GM12801 (cell line): ENCODE data around the gene ASTN2.

ENCODE experiments used
- CTCF ChIP-seq: IDR thresholded peaks from one replicate; pipeline ENCODE4 v1.5.1; 2011; ENCODE audit warnings: control low read depth; ENCODE audit not compliant: insufficient read length; ENCODE audit errors: extremely low read depth

The ASTN2 gene

GRCh38 chr9:117387422-117387821 is 27.4 kb downstream of the ASTN2 start:
- no peak for TF ChIP-seq CTCF

GRCh38 chr9:117379341-117379740 is 35.5 kb downstream of the ASTN2 start:
- no peak for TF ChIP-seq CTCF

- TF ChIP-seq CTCF: no peak
These were observed 37.8 kb downstream of the ASTN2 start for GRCh38 chr9:117377046-117377445.

- no peak for TF ChIP-seq CTCF
These were observed 38.9 kb downstream of the ASTN2 start for GRCh38 chr9:117375956-117376355.

- no peak for TF ChIP-seq CTCF
These were observed 40.7 kb downstream of the ASTN2 start for GRCh38 chr9:117374076-117374725.

- no peak for TF ChIP-seq CTCF
These were observed 46.1 kb downstream of the ASTN2 start for GRCh38 chr9:117368684-117369230.

GRCh38 chr9:117365438-117365837 is 49.4 kb downstream of the ASTN2 start:
- TF ChIP-seq CTCF: no peak
